ENCODE results near the gene ATP10A.
"Not testable (repeated sequence)": the region's sequence is repeated elsewhere in the genome, so short reads cannot be mapped to it uniquely, and the experiment has no call there.

ATP10A gene

DNA sequence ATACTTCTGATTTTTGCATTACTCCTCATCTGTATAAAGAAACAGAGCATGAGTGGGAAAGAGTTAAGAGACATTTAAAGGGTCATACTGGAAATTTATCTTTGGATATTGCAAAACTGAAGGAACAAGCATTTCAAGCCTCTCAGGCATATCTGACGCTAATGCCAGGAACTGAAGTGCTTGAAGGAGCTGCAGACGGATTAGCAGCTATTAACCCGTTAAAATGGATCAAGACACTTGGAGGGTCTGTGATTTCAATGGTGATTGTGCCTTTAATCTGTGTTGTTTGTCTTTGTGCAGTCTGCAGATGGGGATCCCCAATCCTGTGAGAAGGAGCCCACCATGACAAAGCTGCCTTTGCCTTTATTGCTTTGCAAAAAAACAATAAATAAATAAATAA, 221.8 kb downstream of the ATP10A start:
- no peak for DNase-seq

DNA sequence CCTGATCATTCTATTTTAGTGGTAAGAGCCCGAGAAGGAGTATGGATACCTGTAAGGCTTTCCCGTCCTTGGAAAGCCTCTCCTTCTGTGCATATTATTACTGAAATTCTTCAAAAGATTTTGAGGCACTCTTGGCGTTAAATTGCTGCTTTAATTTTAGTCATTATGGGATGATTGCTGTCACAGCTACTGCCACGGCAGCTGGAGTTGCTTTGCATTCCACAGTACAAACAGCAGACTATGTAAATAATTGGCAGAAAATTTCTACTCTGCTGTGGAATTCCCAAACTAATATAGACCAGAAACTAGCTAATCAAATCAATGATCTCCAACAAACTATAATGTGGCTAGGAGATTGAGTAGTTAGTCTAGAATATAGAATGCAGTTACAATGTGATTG, 222.2 kb downstream of the ATP10A start:
- DNase-seq: not testable (repeated sequence)

DNA sequence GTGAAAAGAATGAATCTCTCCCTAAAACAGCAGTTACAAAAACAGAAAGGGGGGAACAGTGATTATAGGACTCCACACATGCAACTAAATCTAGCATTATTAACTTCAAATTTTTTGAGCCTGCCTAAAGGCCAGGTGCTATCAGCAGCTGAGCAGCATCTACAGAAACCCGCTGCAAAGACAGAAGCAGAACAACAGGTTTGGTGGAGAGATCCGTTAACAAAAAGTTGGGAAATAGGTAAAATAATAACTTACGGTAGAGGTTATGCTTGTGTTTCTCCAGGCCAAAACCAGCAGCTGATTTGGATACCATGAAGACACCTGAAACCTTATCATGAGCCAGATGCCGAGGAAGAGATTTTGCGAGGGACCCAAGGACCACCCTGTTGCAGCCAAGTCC, 222.7 kb downstream of the ATP10A start:
- DNase-seq: no peak

DNA sequence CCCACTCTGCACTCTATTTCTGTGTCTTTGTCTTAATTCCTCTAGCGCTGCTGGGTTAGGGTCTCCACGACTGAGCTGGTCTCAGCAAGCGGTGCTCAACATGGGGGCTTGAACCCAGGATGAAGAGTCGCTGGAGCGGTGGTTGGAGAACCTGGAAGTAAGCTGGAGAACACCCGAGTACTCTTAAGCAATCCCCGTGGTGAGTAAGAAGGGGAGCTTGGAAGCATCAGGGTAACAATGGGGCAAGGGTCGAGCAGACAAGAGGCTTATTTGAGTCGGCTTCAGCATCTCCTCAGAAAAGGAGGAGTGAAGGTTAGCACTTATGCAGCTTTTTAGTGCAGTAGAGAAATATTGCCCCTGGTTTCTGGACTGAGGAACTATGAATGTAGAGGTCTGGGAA, 226.6 kb downstream of the ATP10A start:
- not testable (repeated sequence) for DNase-seq

DNA sequence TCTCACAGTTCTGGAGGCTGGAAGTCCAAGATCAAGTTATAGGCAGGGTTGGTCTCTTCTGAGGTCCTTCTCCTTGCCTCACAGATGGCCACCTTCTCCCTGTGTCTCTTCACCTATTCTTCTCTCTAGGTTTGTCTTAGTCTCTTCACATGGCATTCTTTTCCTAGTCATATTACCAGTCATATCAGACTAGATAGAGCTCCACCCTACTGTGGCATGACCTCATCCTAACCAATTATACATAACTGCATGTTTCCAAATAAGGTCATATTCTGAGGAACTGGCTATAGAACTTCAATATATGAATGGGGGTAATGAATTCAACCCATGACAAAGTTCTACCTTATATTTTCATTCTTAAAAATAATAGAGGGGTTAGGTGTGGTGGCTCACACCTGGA, 227.9 kb downstream of the ATP10A start:
- no peak for DNase-seq

DNA sequence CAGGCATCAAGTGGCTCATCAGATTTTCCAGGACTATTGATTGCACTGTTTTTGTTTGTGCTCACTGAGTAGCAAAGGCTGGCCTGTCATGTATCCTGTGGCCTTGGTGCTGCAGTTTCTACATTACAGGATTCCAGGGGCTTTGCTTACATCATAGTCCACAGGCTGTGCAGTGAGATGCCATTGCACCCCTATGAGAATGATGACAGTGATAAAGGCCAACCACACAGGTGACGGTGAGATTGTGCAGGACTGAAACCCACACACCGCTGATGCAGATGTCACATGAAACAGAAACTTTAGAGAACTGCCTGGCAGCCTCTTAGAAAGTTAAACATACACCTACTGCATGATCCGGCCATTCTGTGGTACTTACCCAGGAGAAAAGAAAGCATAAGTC, 229.3 kb downstream of the ATP10A start:
- no peak for DNase-seq

DNA sequence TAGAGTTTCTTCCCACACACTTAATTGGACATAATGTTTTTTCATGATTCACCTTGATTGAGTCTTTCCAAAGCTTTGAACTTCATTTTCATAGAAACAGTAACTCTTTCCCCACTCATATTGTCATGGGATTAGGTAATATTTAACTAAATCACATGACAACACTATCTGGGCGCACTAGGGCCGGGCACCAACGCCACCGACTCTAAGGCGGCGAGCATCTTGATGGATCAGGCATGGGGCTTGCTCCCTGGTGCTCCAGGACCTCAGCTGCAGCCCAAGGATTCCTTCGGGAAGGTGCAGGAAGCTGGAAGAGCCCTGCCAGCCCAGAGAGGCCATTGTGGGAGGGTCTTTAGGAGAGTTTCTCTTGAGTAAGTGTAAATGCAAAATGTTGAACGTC, 231.2 kb downstream of the ATP10A start:
- no peak for DNase-seq
